ENCODE data around the gene RIMS1.
A peak's percentile ranks its signal among the peaks of the same experiment; 100 is the strongest.

RIMS1 gene

DNA sequence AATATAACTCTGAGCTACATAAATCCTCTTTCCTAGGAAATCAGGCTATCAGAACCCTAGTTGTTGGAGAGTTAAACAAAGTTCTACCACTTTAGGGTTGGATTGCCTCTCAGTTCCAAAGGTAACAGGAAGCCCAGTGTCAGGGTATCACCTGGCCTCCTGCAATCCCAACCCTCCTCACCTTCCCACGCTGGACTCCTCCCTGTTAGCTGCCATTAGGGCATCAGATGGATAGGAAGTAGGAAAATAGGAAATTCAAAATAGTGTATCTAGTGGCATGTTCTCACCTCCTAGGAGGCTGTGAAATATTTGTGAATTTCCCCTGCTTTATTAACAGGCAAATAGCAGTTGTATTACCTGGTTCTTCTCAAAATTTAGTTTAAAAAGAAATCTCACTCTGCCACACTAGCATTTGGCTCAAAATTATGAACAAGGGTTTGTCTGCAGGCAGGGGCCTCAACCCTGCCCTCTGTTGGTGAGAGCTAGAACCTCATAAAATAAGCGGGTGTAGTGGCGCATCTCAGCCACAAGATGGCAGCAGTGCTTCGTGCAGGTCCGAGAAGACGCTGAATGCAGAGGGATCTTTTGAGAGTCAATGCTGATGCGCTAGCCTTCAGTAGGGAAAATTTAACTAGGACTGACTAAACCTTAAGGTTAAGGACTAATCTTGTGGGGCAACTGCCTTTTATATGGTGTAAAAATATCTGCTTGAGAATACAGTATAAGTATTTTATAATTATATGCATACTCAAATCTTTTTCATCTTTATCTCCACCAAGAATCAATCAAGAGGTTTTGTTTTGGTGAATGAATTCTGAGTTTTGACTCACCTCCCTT, 525.7 kb downstream of the RIMS1 start:
- DNase-seq (ENCODE audit: low read depth) = peak; percentile 57
- TF ChIP-seq, protein P1, sequence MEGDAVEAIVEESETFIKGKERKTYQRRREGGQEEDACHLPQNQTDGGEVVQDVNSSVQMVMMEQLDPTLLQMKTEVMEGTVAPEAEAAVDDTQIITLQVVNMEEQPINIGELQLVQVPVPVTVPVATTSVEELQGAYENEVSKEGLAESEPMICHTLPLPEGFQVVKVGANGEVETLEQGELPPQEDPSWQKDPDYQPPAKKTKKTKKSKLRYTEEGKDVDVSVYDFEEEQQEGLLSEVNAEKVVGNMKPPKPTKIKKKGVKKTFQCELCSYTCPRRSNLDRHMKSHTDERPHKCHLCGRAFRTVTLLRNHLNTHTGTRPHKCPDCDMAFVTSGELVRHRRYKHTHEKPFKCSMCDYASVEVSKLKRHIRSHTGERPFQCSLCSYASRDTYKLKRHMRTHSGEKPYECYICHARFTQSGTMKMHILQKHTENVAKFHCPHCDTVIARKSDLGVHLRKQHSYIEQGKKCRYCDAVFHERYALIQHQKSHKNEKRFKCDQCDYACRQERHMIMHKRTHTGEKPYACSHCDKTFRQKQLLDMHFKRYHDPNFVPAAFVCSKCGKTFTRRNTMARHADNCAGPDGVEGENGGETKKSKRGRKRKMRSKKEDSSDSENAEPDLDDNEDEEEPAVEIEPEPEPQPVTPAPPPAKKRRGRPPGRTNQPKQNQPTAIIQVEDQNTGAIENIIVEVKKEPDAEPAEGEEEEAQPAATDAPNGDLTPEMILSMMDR (IDR thresholded peaks at IDR 0.05; ENCODE audit: control insufficient read depth, insufficient read depth, low read depth, low read length, missing control alignments) = peak; percentile 100
- no peak overlapping the region for H3K4me3 ChIP-seq (ENCODE audit: control insufficient read depth, low read depth, low read length)

DNA sequence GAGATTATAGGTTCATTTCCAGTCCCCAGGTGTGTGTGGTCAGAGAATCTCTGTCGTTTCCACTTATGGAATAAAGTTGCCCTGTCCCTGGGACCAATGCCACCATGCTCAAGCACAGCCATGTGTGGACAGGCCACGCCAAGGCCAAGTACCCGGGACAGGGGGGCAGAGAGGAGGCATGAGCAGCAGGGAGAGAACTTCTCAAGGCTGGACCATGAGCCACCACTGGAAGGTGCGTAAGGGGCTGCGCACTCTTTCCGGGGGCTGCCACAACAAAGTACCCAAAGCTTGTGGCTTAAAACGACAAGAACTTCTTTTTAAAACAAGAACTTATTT, 526.3 kb downstream of the RIMS1 start:
- H3K4me3 ChIP-seq (ENCODE audit: control insufficient read depth, low read depth, low read length) = no peak overlapping the region
- DNase-seq (ENCODE audit: low read depth) = no peak
- TF ChIP-seq, protein P1 (IDR thresholded peaks at IDR 0.05; ENCODE audit: control insufficient read depth, insufficient read depth, low read depth, low read length, missing control alignments) = no peak

DNA sequence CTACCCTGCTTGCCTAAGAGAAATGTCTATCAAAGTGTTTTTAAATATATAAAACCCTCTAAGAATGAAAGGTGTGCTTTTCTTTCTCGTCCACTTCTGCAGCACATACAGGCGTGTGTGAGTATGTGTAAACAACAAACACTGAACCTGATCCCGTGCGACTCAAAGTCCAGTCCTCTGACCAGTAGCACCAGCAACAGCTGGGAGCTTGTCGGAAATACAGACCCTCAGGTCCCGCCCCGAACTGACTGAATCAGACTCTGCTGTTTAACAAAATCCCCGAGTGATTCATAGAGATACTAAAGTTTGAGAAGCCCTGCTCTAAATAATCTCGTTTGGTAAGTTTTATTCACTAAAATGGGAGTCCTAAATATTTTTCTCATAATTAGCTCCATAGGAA, 527.5 kb downstream of the RIMS1 start:
- no peak overlapping the region for H3K4me3 ChIP-seq (ENCODE audit: control insufficient read depth, low read depth, low read length)
- DNase-seq (ENCODE audit: low read depth) = no peak
- TF ChIP-seq, protein P1 (IDR thresholded peaks at IDR 0.05; ENCODE audit: control insufficient read depth, insufficient read depth, low read depth, low read length, missing control alignments) = no peak

DNA sequence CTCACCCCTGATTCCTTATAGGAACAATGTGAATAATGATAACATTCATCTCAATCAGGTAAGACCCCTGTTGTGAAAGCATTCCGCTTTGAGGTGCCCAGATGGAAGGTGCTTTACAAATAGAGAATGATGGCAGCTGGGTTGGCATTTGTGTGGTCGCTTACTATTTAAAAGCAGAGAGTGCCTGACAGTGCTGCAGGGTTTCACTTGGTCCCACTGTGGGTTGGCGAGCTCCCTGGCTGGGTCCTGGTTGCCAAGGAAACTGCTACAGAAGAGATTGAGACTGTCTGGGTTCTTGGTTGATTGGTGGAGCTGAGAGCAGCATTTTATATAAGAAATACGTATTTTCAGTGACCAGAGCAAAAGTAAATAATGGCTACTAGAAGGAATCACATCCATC, 528.3 kb downstream of the RIMS1 start:
- DNase-seq (ENCODE audit: low read depth) = no peak
- H3K4me3 ChIP-seq (ENCODE audit: control insufficient read depth, low read depth, low read length) = no peak overlapping the region
- TF ChIP-seq, protein P1 (IDR thresholded peaks at IDR 0.05; ENCODE audit: control insufficient read depth, insufficient read depth, low read depth, low read length, missing control alignments) = no peak

DNA sequence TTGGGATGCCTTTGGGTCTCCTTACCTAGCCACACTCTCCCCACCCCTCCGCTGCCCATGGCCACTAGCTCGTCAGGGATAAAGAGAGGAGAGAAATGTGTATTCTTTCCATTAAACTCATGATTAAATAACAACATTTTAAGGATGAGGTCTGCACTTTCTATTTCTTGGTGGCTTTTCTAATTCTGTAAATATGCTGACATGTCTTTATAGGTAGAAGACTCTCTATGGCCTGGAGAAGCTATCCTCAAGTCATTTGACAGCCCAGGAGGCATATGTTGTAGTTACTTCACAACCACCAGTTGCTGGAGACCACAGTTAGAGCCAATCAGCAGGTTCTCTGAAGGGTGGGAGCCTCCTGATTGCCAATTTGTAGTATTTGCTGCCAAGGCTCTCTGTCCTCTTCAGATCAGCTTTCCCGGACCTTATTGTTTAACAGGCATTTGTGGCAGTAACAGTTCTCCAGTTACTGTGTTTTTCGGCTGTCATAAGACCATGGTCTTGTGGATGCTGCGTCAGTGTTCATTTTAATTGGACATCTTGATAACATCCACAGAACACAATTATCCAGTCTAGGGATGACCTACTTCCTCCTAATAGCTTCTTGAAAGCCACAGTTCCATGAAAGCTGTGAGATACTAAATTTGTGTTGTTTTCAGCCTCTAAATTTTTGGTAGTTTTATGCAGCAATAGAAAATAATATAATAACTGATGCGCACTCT, 530.6 kb downstream of the RIMS1 start:
- TF ChIP-seq, protein P1 (IDR thresholded peaks at IDR 0.05; ENCODE audit: control insufficient read depth, insufficient read depth, low read depth, low read length, missing control alignments) = no peak
- DNase-seq (ENCODE audit: low read depth) = no peak
- H3K4me3 ChIP-seq (ENCODE audit: control insufficient read depth, low read depth, low read length) = no peak overlapping the region

DNA sequence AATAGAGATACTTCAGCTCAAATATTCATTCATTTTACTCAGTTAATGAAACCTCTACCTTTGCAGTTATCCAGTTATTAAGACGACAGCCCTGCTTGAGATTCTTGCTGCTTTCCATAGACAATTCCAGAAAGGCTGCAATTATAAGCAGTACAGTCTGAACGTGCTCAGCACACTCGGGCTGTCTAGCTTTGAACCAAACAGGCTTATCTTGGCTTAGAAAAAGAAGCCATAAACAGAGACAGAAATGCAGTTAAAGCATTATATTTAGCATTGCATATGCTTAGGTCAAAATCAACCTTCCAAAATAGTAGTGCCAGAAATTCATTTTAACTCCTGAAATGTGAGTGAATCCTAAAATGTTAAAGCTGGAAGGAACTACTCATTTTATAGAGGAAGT, 531.4 kb downstream of the RIMS1 start:
- TF ChIP-seq, protein P1 (IDR thresholded peaks at IDR 0.05; ENCODE audit: control insufficient read depth, insufficient read depth, low read depth, low read length, missing control alignments) = no peak
- no peak for DNase-seq (ENCODE audit: low read depth)
- H3K4me3 ChIP-seq (ENCODE audit: control insufficient read depth, low read depth, low read length) = no peak overlapping the region

Measured in AG09309 (cell line).